ENCODE measurements around the gene AP1S3. TPM values are rescaled to one million over a fixed set of nuclear protein-coding genes. Genes with fewer than 3 reads are reported as not detected.

AP1S3 gene
- total RNA-seq, 1 experiment from 2014 or later = 17.4 TPM

- H3K9me3 Mint-ChIP-seq = no peaks in the 10 kb centered on the region
- no peaks in the 10 kb centered on the region for H3K36me3 Mint-ChIP-seq
- H3K4me3 Mint-ChIP-seq = no peak overlapping the region
- H3K27me3 Mint-ChIP-seq (ENCODE audit: low read depth) = no peaks in the 10 kb centered on the region
- no peaks in the 10 kb centered on the region for H3K4me1 Mint-ChIP-seq
- no peak for DNase-seq (ENCODE audit: low spot score)
- POLR2A ChIA-PET = no interaction called here
- H3K27ac Mint-ChIP-seq = no peak overlapping the region
- TF ChIP-seq GRHL2 (CRISPR knock-in tag; IDR thresholded peaks at IDR 0.05; ENCODE audit: insufficient replicate concordance, severe bottlenecking) = no peak
- TF ChIP-seq NR3C1 (CRISPR knock-in tag; conservative IDR thresholded peaks at IDR 0.05; ENCODE audit: low read depth) = no peak
- TF ChIP-seq FOXP4 (CRISPR knock-in tag; IDR thresholded peaks at IDR 0.05) = no peak
- no peak for TF ChIP-seq TEAD1 (CRISPR knock-in tag; IDR thresholded peaks at IDR 0.05)
- no peak for TF ChIP-seq SOX15 (CRISPR knock-in tag; IDR thresholded peaks at IDR 0.05)
- no peak for TF ChIP-seq JAZF1 (CRISPR knock-in tag; IDR thresholded peaks at IDR 0.05)
- TF ChIP-seq ETV6 (CRISPR knock-in tag; IDR thresholded peaks at IDR 0.05) = no peak
- no peak for TF ChIP-seq TEAD4 (CRISPR knock-in tag; IDR thresholded peaks at IDR 0.05)
- TF ChIP-seq NFE2L1 (CRISPR knock-in tag; IDR thresholded peaks at IDR 0.05) = no peak
- TF ChIP-seq ZNF121 (CRISPR knock-in tag; IDR thresholded peaks at IDR 0.05) = no peak
- no peak for TF ChIP-seq CREM (CRISPR knock-in tag; IDR thresholded peaks at IDR 0.05)
- TF ChIP-seq ZNF263 (CRISPR knock-in tag; IDR thresholded peaks at IDR 0.05; ENCODE audit: low read depth) = no peak
- TF ChIP-seq CREB1 (CRISPR knock-in tag; IDR thresholded peaks at IDR 0.05) = no peak
- CTCF ChIA-PET = no interaction called here
- no peak for ATAC-seq
Measured at GRCh38 chr2:223744580-223744979, 92.8 kb downstream of the AP1S3 start.

GRCh38 chr2:223740679-223741078, 96.7 kb downstream of the AP1S3 start:
- H3K27ac Mint-ChIP-seq = no peak overlapping the region
- H3K27me3 Mint-ChIP-seq (ENCODE audit: low read depth) = no peaks in the 10 kb centered on the region
- no peak for DNase-seq (ENCODE audit: low spot score)
- CTCF ChIA-PET = no interaction called here
- no peak for ATAC-seq
- TF ChIP-seq ATF2 (CRISPR knock-in tag; IDR thresholded peaks at IDR 0.05; ENCODE audit: borderline replicate concordance, low read depth) (no peak), ERG (CRISPR knock-in tag; IDR thresholded peaks at IDR 0.05) (no peak), FOXJ3 (CRISPR knock-in tag; IDR thresholded peaks at IDR 0.05; ENCODE audit: borderline replicate concordance) (no peak), ZNF396 (CRISPR knock-in tag; IDR thresholded peaks at IDR 0.05; ENCODE audit: borderline replicate concordance) (no peak), E2F5 (CRISPR knock-in tag; IDR thresholded peaks at IDR 0.05) (no peak), FOXP1 (CRISPR knock-in tag; IDR thresholded peaks at IDR 0.05; ENCODE audit: borderline replicate concordance) (no peak), ZNF423 (CRISPR knock-in tag; IDR thresholded peaks at IDR 0.05) (no peak), FOXP4 (CRISPR knock-in tag; IDR thresholded peaks at IDR 0.05) (no peak), MAX (CRISPR knock-in tag; IDR thresholded peaks at IDR 0.05) (no peak), NR3C1 (CRISPR knock-in tag; conservative IDR thresholded peaks at IDR 0.05; ENCODE audit: low read depth) (no peak), JUN (CRISPR knock-in tag; IDR thresholded peaks at IDR 0.05) (no peak), GRHL2 (CRISPR knock-in tag; IDR thresholded peaks at IDR 0.05; ENCODE audit: insufficient replicate concordance, severe bottlenecking) (no peak), FOXK1 (CRISPR knock-in tag; IDR thresholded peaks at IDR 0.05) (no peak), ZNF232 (CRISPR knock-in tag; IDR thresholded peaks at IDR 0.05) (no peak), NFATC4 (CRISPR knock-in tag; IDR thresholded peaks at IDR 0.05) (no peak), ZNF416 (CRISPR knock-in tag; IDR thresholded peaks at IDR 0.05) (no peak)
- no peaks in the 10 kb centered on the region for H3K36me3 Mint-ChIP-seq
- POLR2A ChIA-PET = no interaction called here
- H3K9me3 Mint-ChIP-seq = peaks cover 4% of the 10 kb centered on the region; the same call in 1 of the 2 replicates
- H3K4me3 Mint-ChIP-seq = no peak overlapping the region
- no peaks in the 10 kb centered on the region for H3K4me1 Mint-ChIP-seq
